Neuronal stem cell (in vitro differentiated cells): ENCODE data around the gene CMIP.
"Not testable (repeated sequence)": the region's sequence is repeated elsewhere in the genome, so short reads cannot be mapped to it uniquely, and the experiment has no call there.

Experiments used
- DNase-seq: peaks from one replicate; pipeline ENCODE4 v3.0.0-alpha.2; 2013; ENCODE audit warnings: low spot score
- H2AFZ ChIP-seq: one replicate; pipeline ENCODE4 v1.6.1; 2013; ENCODE audit warnings: mild to moderate bottlenecking, low read length, inconsistent platforms
- H2AK5ac ChIP-seq: 2 replicates; pipeline ENCODE4 v1.6.1; 2013; ENCODE audit warnings: low read depth, mild to moderate bottlenecking, inconsistent platforms, low read length, moderate library complexity, mixed read lengths
- H2BK120ac ChIP-seq: 2 replicates; pipeline ENCODE4 v1.6.1; 2013; ENCODE audit warnings: low read depth, mild to moderate bottlenecking, inconsistent platforms, low read length, moderate library complexity, mixed read lengths
- H2BK12ac ChIP-seq: one replicate; pipeline ENCODE4 v1.6.1; 2013; ENCODE audit warnings: low read length, inconsistent platforms
- H2BK15ac ChIP-seq: 2 replicates; pipeline ENCODE4 v1.6.1; 2013; ENCODE audit warnings: mild to moderate bottlenecking, low read length, inconsistent platforms, mixed read lengths
- H2BK5ac ChIP-seq: one replicate; pipeline ENCODE4 v1.6.1; 2013; ENCODE audit warnings: inconsistent platforms, mild to moderate bottlenecking, low read length, moderate library complexity
- H3K14ac ChIP-seq: one replicate; pipeline ENCODE4 v1.6.1; 2013; ENCODE audit warnings: low read length, inconsistent platforms
- H3K18ac ChIP-seq: 2 replicates; pipeline ENCODE4 v1.6.1; 2013; ENCODE audit warnings: low read length, inconsistent platforms
- H3K23ac ChIP-seq: 2 replicates; pipeline ENCODE4 v1.6.1; 2013; ENCODE audit warnings: low read depth, mild to moderate bottlenecking, mixed read lengths, low read length, inconsistent platforms; ENCODE audit not compliant: poor library complexity
- H3K27ac ChIP-seq: replicated peaks from 3 replicates; pipeline ENCODE4 v1.5.1; 2013; ENCODE audit warnings: low read length, inconsistent platforms
- H3K27me3 ChIP-seq, 3 experiments: 2 replicates each; pipeline ENCODE4 v1.6.1; 2013; ENCODE audit warnings: low read length in 3 of 3, mild to moderate bottlenecking in 2 of 3, inconsistent platforms in 1 of 3, low read depth in 1 of 3, mixed read lengths in 1 of 3, moderate library complexity in 1 of 3; ENCODE audit not compliant: control insufficient read depth in 3 of 3, insufficient read depth in 3 of 3
- H3K36me3 ChIP-seq, 2 donors: replicated peaks in 1 of 2; 2 replicates each; pipeline ENCODE4 v1.6.1; 2013; ENCODE audit warnings: low read length in 2 of 2; ENCODE audit not compliant: control insufficient read depth in 2 of 2, insufficient read depth in 2 of 2
- H3K4ac ChIP-seq: 2 replicates; pipeline ENCODE4 v1.6.1; 2013; ENCODE audit warnings: inconsistent platforms, mild to moderate bottlenecking, low read length, moderate library complexity
- H3K4me1 ChIP-seq, 2 donors: 1 replicate in 1 of 2; 2 replicates in 1 of 2; pipeline ENCODE4 v1.6.1; 2013; ENCODE audit warnings: low read length in 2 of 2, low read depth in 1 of 2; ENCODE audit not compliant: control insufficient read depth in 2 of 2, insufficient read depth in 1 of 2
- H3K4me2 ChIP-seq: one replicate; pipeline ENCODE4 v1.6.1; 2013; ENCODE audit warnings: mild to moderate bottlenecking, low read length, inconsistent platforms; ENCODE audit not compliant: insufficient read depth, poor library complexity, severe bottlenecking
- H3K4me3 ChIP-seq, 2 donors: 2 replicates each; pipeline ENCODE4 v1.5.1; 2013; ENCODE audit warnings: low read length in 2 of 2, mild to moderate bottlenecking in 2 of 2, inconsistent platforms in 1 of 2, moderate library complexity in 1 of 2
- H3K79me1 ChIP-seq: one replicate; pipeline ENCODE4 v1.6.1; 2013; ENCODE audit warnings: low read depth, mild to moderate bottlenecking, inconsistent platforms, low read length, moderate library complexity
- H3K9ac ChIP-seq: one replicate; pipeline ENCODE4 v1.6.1; 2013; ENCODE audit warnings: mild to moderate bottlenecking, low read depth, low read length, inconsistent platforms; ENCODE audit not compliant: poor library complexity
- H3K9me3 ChIP-seq, 2 donors: replicated peaks in 1 of 2; 2 replicates each; pipeline versions ENCODE3 to v1.6.1; 2013; ENCODE audit warnings: low read length in 2 of 2, mild to moderate bottlenecking in 2 of 2, inconsistent platforms in 1 of 2, low read depth in 1 of 2, mixed read lengths in 1 of 2, moderate library complexity in 1 of 2; ENCODE audit not compliant: control insufficient read depth in 2 of 2, insufficient read depth in 1 of 2
- H4K8ac ChIP-seq: one replicate; pipeline ENCODE4 v1.6.1; 2013; ENCODE audit warnings: low read depth, mild to moderate bottlenecking, inconsistent platforms, low read length, moderate library complexity
- H4K91ac ChIP-seq: one replicate; pipeline ENCODE4 v1.6.1; 2013; ENCODE audit warnings: low read length, low read depth, mild to moderate bottlenecking, inconsistent platforms; ENCODE audit not compliant: poor library complexity
- WGBS, 2 donors: extraction: QIAGEN DNeasy Blood & Tissue Kit; methylation state at CpG; one replicate each; pipeline ENCODE4 v1.1.7; 2013; ENCODE audit warnings: missing lambda C conversion rate in 2 of 2, mixed read lengths in 1 of 2; ENCODE audit not compliant: insufficient read length in 2 of 2, insufficient replicate concordance in 1 of 2; ENCODE audit errors: extremely low coverage in 2 of 2; 5-methylcytosine and 5-hydroxymethylcytosine counted together

CMIP gene

DNA sequence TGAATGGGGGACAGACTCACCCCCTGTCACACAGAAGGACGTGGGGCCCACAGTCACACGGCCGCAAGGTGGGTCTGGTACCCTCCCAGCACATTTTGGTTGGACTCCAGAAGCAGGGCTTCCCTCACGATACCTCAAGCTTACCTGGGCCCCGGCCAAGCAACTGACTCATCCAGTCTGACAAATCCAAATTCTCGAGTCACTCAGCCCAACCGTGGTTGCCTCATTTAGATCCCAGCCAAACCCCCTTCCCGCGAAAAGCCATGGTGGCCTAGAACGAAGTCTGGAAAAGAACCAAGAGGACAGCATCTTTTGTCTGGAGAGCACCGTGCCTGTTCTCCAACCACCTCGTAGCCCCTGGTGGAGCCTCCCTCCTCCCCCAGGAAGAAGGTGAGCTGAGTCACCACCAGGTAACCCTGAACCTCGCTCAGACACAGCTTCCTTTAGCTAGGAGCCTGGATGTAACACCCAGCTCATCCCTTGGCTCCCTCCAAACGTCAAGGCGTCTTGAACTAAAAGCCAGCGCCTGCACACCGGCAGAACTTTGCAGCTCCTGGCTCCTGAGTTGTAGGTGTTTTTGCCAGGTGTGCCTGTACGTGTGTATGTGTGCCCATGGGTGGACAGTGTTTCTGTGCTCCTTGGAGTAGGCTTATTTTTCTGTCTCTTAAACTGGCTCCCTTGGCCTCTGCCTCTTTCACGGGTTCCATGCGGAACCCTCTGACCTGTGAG is 78.9 kb downstream of the CMIP start:
- peaks cover 2 to 4% of the 10 kb centered on the region in 2 donors for H3K9me3 ChIP-seq

GRCh38 chr16:81524382-81524781 is 79.8 kb downstream of the CMIP start:
- Histone ChIP-seq H3K27me3 (no peaks in the 10 kb centered on the region), H3K23ac (no peak overlapping the region), H4K8ac (no peak overlapping the region), H3K14ac (no peak overlapping the region), H2AFZ (no peak overlapping the region), H4K91ac (no peak overlapping the region), H3K27ac (no peak overlapping the region), H3K4me2 (no peak overlapping the region), H3K4me3 (no peak overlapping the region), H3K4ac (no peak overlapping the region), H2AK5ac (no peak overlapping the region), H2BK12ac (no peak overlapping the region), H2BK15ac (no peak overlapping the region), H3K9ac (no peak overlapping the region), H3K36me3 (peaks cover 0 to 2% of the 10 kb centered on the region in 2 donors), H3K9me3 (peaks cover 2 to 8% of the 10 kb centered on the region in 2 donors), H2BK120ac (no peak overlapping the region), H3K79me1 (peaks cover 3% of the 10 kb centered on the region), H3K4me1 (peaks cover 3 to 10% of the 10 kb centered on the region in 2 donors), H2BK5ac (no peak overlapping the region), H3K18ac (no peak overlapping the region)
- WGBS, 2 donors = no CpG with 5 or more reads among the region's 10 CpGs
- no peak for DNase-seq

More for the DNA sequence above, 78.9 kb downstream of the CMIP start:
- Histone ChIP-seq H2BK5ac (no peak overlapping the region), H3K36me3 (peaks cover 0 to 2% of the 10 kb centered on the region in 2 donors), H3K14ac (no peak overlapping the region), H3K4me1 (peaks cover 3 to 10% of the 10 kb centered on the region in 2 donors), H2AK5ac (no peak overlapping the region), H3K4ac (no peak overlapping the region), H2BK15ac (no peak overlapping the region), H3K79me1 (peaks cover 3% of the 10 kb centered on the region), H2BK12ac (no peak overlapping the region), H2AFZ (no peak overlapping the region), H4K91ac (no peak overlapping the region), H3K27ac (no peak overlapping the region), H3K27me3 (no peaks in the 10 kb centered on the region), H3K4me3 (no peak overlapping the region), H3K18ac (no peak overlapping the region), H3K9ac (no peak overlapping the region), H3K23ac (no peak overlapping the region), H2BK120ac (no peak overlapping the region), H3K4me2 (no peak overlapping the region), H4K8ac (no peak overlapping the region)
- WGBS, 2 donors = no CpG with 5 or more reads among the region's 20 CpGs
- no peak for DNase-seq

DNA sequence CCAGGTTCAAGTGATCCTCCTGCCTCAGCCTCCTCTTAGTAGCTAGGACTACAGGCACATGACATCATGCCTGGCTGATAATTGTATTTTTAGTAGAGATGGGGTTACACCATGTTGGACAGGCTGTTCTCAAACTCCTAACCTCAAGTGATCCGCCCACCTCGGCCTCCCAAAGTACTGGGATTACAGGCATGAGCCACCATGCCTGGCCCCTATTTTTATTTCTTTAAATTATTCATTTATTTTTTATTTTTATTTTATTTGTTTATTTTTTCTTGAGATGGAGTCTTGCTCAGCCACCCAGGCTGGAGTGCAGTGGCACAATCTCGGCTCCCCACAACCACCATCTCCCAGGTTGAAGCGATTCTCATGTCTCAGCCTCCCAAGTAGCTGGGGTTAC is 80.3 kb downstream of the CMIP start:
- WGBS, 2 donors = no CpG with 5 or more reads among the region's 4 CpGs
- H3K27me3 ChIP-seq, H2AK5ac ChIP-seq, H3K23ac ChIP-seq, H3K4me3 ChIP-seq, H3K18ac ChIP-seq, H3K27ac ChIP-seq, DNase-seq, H2BK5ac ChIP-seq, H4K8ac ChIP-seq, H3K14ac ChIP-seq, H3K4me2 ChIP-seq, H3K4ac ChIP-seq, H2BK120ac ChIP-seq, H4K91ac ChIP-seq, H3K9ac ChIP-seq, H3K36me3 ChIP-seq, H2BK15ac ChIP-seq, H2AFZ ChIP-seq, H2BK12ac ChIP-seq, H3K79me1 ChIP-seq: not testable (repeated sequence)
- Histone ChIP-seq H3K9me3 (peaks cover 5 to 11% of the 10 kb centered on the region in 2 donors), H3K4me1 (peaks cover 0 to 10% of the 10 kb centered on the region in 2 donors)

DNA sequence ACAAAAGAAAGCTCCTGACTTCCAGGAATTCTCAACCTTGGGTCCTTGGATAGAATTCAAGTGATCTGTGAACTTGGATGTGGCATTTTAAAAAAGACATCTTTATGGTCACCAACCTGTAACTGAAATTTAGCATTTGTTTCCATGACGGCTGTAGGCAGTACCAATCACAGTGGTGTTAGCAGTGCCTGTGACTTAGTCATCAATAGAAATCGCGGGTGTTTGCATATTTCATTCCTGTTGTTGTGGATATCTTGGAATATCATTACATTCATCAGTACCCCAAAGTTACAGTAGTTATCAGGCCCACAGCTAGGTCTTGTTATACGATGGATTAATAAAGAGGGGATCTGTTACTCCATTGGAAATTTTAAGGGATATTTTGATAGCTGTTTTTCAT is 81.6 kb downstream of the CMIP start:
- WGBS, 2 donors = no CpG with 5 or more reads among the region's 4 CpGs
- Histone ChIP-seq H3K4me1 (peaks cover 3 to 4% of the 10 kb centered on the region in 2 donors), H2AK5ac (no peak overlapping the region)

More for the DNA sequence above, 81.6 kb downstream of the CMIP start:
- DNase-seq = no peak
- no peaks in the 10 kb centered on the region for H3K27me3 ChIP-seq
- no peak overlapping the region for H2AFZ ChIP-seq
- no peak overlapping the region for H3K14ac ChIP-seq
- no peak overlapping the region for H3K4me2 ChIP-seq
- no peak overlapping the region for H3K23ac ChIP-seq
- H4K91ac ChIP-seq = no peak overlapping the region
- no peak overlapping the region for H4K8ac ChIP-seq
- H2BK120ac ChIP-seq = no peak overlapping the region
- no peak overlapping the region for H3K27ac ChIP-seq
- no peak overlapping the region for H2BK12ac ChIP-seq
- peaks cover 0 to 2% of the 10 kb centered on the region in 2 donors for H3K36me3 ChIP-seq
- peaks cover 3% of the 10 kb centered on the region for H3K79me1 ChIP-seq
- H2BK5ac ChIP-seq = no peak overlapping the region
- H3K4me3 ChIP-seq = no peak overlapping the region
- no peak overlapping the region for H3K9ac ChIP-seq
- peaks cover 5 to 14% of the 10 kb centered on the region in 2 donors for H3K9me3 ChIP-seq
- no peak overlapping the region for H3K4ac ChIP-seq
- no peak overlapping the region for H3K18ac ChIP-seq
- no peak overlapping the region for H2BK15ac ChIP-seq
